Heart left ventricle (tissue), 16 donors: ENCODE measurements around the gene LARP1. TPM values are rescaled to one million over a fixed set of nuclear protein-coding genes. Genes with fewer than 3 reads are reported as not detected.

Experiments
- ATAC-seq, 4 donors: fragments of 200-7000 bp; cut with Tn5 transposase; one replicate each; pipeline ENCODE4 v1.9.1; 2020 to 2022; ENCODE audit warnings: moderate library complexity in 4 of 4, mild to moderate bottlenecking in 3 of 4, moderate number of reproducible peaks in 1 of 4
- DNase-seq, 5 donors: peaks; one replicate each; pipeline ENCODE4 v3.0.0-alpha.2; 2020
- H3K27ac ChIP-seq, 12 donors: fragments of 200-600 bp; sonication (generic) in 4 of 12; one replicate each; pipeline versions ENCODE4 v1.5.0 to v1.8.0; 2016 to 2022; ENCODE audit warnings: mild to moderate bottlenecking in 2 of 12
- H3K27me3 ChIP-seq, 9 donors: fragments of 200-600 bp; sonication (generic) in 2 of 9; one replicate each; pipeline versions ENCODE4 v1.5.1 to v1.8.0; 2016 to 2022; ENCODE audit warnings: mild to moderate bottlenecking in 3 of 9
- H3K36me3 ChIP-seq, 9 donors: fragments of 200-600 bp; sonication (generic) in 2 of 9; one replicate each; pipeline versions ENCODE4 v1.5.0 to v1.8.0; 2018 to 2022; ENCODE audit warnings: mild to moderate bottlenecking in 2 of 9
- H3K4me1 ChIP-seq, 12 donors: fragments of 200-600 bp; sonication (generic) in 4 of 12; one replicate each; pipeline versions ENCODE4 v1.5.0 to v1.8.0; 2016 to 2022; ENCODE audit warnings: mild to moderate bottlenecking in 3 of 12
- H3K4me3 ChIP-seq, 12 donors: fragments of 200-600 bp; sonication (generic) in 4 of 12; one replicate each; pipeline versions ENCODE4 v1.5.0 to v1.8.0; 2017 to 2022; ENCODE audit warnings: mild to moderate bottlenecking in 9 of 12, moderate library complexity in 4 of 12
- H3K9me3 ChIP-seq, 12 donors: fragments of 200-600 bp; sonication (generic) in 4 of 12; one replicate each; pipeline versions ENCODE4 v1.5.0 to v1.8.0; 2016 to 2022; ENCODE audit warnings: mild to moderate bottlenecking in 1 of 12
- POLR2A ChIP-seq, 2 donors: fragments of 450-650 bp; IDR thresholded peaks; one replicate each; pipeline ENCODE4 v1.6.1; 2017; ENCODE audit warnings: antibody characterized with exemption in 2 of 2, mild to moderate bottlenecking in 2 of 2, moderate library complexity in 2 of 2
- WGBS, 4 donors: extraction: QIAGEN DNeasy Blood & Tissue Kit in 2 of 4; methylation state at CpG; one replicate each; pipeline versions ENCODE4 v1.1.5 to v1.1.7; 2013 to 2018; 5-methylcytosine and 5-hydroxymethylcytosine counted together
- intact Hi-C, 10 donors: fragments of 100-400 bp; cut with DNase I; formaldehyde crosslinking; loops; one replicate each; pipeline versions ENCODE4 v1.11.1 to v1.14.2; 2022
- polyA plus RNA-seq, 2 donors: library from polyadenylated mRNA; stranded (reverse); fragments of 200-250 nt; gene quantifications; one replicate each; pipeline ENCODE4 v1.2.3, GENCODE V29; 2013
- total RNA-seq, 9 donors: library from RNA; depleted of rRNA in 2 of 9; stranded (reverse); fragments of >200 nt in 2 of 9; fragmentation: NEBNext Ultra II Directional in 3 of 9; extraction: Animal tissue kit (Norgen Biotek cat#: 25700) in 3 of 9; gene quantifications; one replicate each; pipeline versions ENCODE4 v1.1.0 to v1.2.4, GENCODE V29; 2016 to 2023
- TF ChIP-seq, protein P1 (sequence below), 12 donors: fragments of 200-600 bp; sonication (generic) in 4 of 12; IDR thresholded peaks; one replicate each; pipeline versions ENCODE4 v1.5.0 to v1.8.0; 2018 to 2022; ENCODE audit warnings: antibody characterized with exemption in 12 of 12, mild to moderate bottlenecking in 5 of 12
- donor health status: ischemic (EF 13 %, LVEDD 7.1; RV severe dilation, severe dysfunction).
- donor health status: healthy with polysubstance abuse.
- donor health status: DM: no; HTN: yes; CAD: no.
- donor health status: DM: no; HTN: no; CAD: no.
- donor health status: ischemic (EF 25% LVEDD 6.9; RV normal size, moderate dysfunction).
- donor health status: ischemic (EF 25% LVEDD 5.7; RV mildly dilated, moderate dysfunction).
- donor health status: healthy.
- donor health status: DM: yes; HTN: yes; CAD: no.
- donor health status: ischemic (EF 35%, LVEDD 5.7; RV mildly dilated, moderate dysfunction).
- donor health status: nonischemic (EF 11% LVEDD 7.7; RV severe dilation, severe dysfunction).
- donor health status: DM: yes; HTN: yes; CAD: no.
- donor health status: PGD.
- donor health status: ischemic (EF 29% LVEDD 5.4; RV normal size, mild dysfunction).
- donor health status: nonischemic (EF 23%, LVEDD 6.1; RV moderate dilation, normal function).

LARP1 gene
- total and polyA plus RNA-seq, 11 donors: 36.5 to 189 (median 164) TPM

DNA sequence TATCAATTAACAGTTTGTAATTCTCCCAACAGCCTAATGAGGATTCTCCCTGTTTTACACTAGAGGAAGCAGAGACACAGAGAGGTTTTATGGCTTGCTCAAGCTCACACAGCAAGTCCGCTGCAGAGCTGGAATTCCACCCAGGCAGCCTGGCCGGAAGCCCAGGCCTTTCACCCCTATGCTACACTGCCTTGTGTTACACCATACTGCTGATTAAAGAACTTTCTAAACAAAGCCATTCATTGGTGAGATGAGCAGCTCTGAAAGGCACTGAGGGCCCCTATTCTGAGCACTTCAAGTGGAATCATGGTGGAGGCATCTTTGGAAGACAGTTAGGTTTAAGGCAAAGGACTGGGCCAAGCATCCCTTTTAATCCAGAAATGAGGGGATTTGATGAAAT is 14.7 kb upstream of the LARP1 start:
- DNase-seq: peak; percentile 43 to 79 (median 68)
- intact Hi-C loops: loop anchor here in 1 of 10 donors (10.0 kb wide), 1 partner anchor 56 kb away; no protein-coding TSS in a partner anchor
- 49 to 59% (median 54%) methylated on average over 2 of the region's 2 CpGs for WGBS, 4 donors

DNA sequence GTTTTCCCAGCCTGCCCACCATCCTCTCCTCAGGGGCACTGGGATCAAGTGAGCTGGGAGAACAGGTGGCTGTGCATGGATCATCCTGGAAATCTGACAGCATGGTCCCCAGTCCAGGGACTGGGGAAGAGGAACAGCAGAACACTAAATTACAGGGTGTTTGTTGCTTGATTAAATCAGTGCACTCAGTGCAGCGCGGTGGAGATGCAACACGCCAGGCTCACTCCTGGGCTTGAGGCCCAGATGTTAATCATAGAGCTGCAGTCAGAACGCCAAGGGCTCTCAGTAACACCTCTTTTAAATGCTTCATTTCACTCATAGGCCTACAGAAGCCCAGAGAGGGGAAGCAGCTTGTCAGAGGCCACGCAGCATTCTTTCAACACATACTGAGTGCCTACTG is 14.2 kb upstream of the LARP1 start:
- Histone ChIP-seq H3K9me3 (no peaks in the 10 kb centered on the region), H3K4me3 (no peak overlapping the region), H3K36me3 (no peaks in the 10 kb centered on the region), H3K27me3 (no peaks in the 10 kb centered on the region), H3K4me1 (peaks cover 0 to 15% (median 10%) of the 10 kb centered on the region in 12 donors), H3K27ac (peak overlapping the region in 9 of 12 donors; percentile 9 to 68 (median 30))
- intact Hi-C loops: loop anchor here in 1 of 10 donors (10.0 kb wide), 1 partner anchor 56 kb away; no protein-coding TSS in a partner anchor
- no peak for DNase-seq
- peak; percentile 35 to 81 (median 54) for ATAC-seq
- no peak for TF ChIP-seq POLR2A (IDR thresholded peaks at IDR 0.05)
- TF ChIP-seq, protein P1, sequence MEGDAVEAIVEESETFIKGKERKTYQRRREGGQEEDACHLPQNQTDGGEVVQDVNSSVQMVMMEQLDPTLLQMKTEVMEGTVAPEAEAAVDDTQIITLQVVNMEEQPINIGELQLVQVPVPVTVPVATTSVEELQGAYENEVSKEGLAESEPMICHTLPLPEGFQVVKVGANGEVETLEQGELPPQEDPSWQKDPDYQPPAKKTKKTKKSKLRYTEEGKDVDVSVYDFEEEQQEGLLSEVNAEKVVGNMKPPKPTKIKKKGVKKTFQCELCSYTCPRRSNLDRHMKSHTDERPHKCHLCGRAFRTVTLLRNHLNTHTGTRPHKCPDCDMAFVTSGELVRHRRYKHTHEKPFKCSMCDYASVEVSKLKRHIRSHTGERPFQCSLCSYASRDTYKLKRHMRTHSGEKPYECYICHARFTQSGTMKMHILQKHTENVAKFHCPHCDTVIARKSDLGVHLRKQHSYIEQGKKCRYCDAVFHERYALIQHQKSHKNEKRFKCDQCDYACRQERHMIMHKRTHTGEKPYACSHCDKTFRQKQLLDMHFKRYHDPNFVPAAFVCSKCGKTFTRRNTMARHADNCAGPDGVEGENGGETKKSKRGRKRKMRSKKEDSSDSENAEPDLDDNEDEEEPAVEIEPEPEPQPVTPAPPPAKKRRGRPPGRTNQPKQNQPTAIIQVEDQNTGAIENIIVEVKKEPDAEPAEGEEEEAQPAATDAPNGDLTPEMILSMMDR (IDR thresholded peaks at IDR 0.05): no peak
- WGBS, 4 donors: 33 to 62% (median 43%) methylated on average over 5 of the region's 5 CpGs

More for the DNA sequence above, 14.7 kb upstream of the LARP1 start:
- peak; percentile 52 to 93 (median 90) for ATAC-seq
- TF ChIP-seq, protein P1 (IDR thresholded peaks at IDR 0.05): no peak
- TF ChIP-seq POLR2A (IDR thresholded peaks at IDR 0.05): no peak
- H3K27me3 ChIP-seq: no peaks in the 10 kb centered on the region
- no peaks in the 10 kb centered on the region for H3K9me3 ChIP-seq
- no peak overlapping the region for H3K4me3 ChIP-seq
- no peaks in the 10 kb centered on the region for H3K36me3 ChIP-seq
- H3K27ac ChIP-seq: peak overlapping the region in 7 of 12 donors; percentile 9 to 68 (median 41)
- peaks cover 0 to 15% (median 10%) of the 10 kb centered on the region in 12 donors for H3K4me1 ChIP-seq

DNA sequence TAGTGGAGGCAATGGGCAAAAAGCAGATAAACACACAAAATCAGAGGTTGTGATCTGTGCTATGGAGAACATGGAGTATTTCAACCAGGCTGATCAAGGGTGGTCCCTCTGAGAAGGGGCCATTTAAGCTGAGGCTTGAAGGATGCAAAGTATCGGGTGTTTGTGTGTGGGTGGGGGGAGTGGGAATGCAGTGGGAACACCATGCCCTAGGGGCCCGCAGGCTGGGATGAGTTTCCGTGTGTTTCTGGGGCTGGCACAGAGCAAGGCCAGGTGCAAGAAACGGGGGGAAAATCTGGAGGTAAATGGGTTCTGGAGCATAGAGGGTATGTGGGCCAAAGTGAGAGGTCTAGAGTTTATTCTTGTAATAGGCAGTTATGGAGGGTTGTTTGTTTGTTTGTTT is 13.8 kb upstream of the LARP1 start:
- H3K9me3 ChIP-seq: no peaks in the 10 kb centered on the region
- ATAC-seq (no peak), DNase-seq (no peak)
- 84 to 95% (median 89%) methylated on average over 4 of the region's 4 CpGs for WGBS, 4 donors
- H3K36me3 ChIP-seq: no peaks in the 10 kb centered on the region
- H3K27me3 ChIP-seq: no peaks in the 10 kb centered on the region
- H3K27ac ChIP-seq: peak overlapping the region in 8 of 12 donors; percentile 13 to 68 (median 36)
- H3K4me3 ChIP-seq: no peak overlapping the region
- peaks cover 0 to 15% (median 10%) of the 10 kb centered on the region in 12 donors for H3K4me1 ChIP-seq
- intact Hi-C loops: loop anchor here in 1 of 10 donors (10.0 kb wide), 1 partner anchor 57 kb away; no protein-coding TSS in a partner anchor
- TF ChIP-seq, protein P1 (IDR thresholded peaks at IDR 0.05): no peak
- no peak for TF ChIP-seq POLR2A (IDR thresholded peaks at IDR 0.05)

DNA sequence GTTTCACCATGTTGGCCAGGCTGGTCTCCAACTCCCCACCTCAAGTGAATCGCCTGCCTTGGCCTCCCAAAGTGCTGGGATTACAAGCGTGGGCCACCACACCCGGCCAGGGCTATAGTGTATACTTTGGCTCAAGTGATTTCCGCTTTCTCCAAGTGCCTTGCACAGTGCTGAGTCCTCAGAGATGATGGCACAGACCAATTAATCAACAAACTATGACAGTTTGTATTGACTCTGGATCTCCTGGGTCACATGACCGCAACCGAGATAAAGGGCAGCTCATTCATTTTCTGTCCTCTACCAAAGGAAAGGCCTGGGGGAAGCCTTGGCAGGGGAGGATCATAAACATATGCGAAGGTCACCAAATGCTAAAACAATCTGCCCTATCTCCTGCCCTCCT is 11.4 kb upstream of the LARP1 start:
- ATAC-seq: no peak
- DNase-seq: no peak
- WGBS, 4 donors: 88 to 93% (median 91%) methylated on average over 7 of the region's 7 CpGs
- no peak for TF ChIP-seq POLR2A (IDR thresholded peaks at IDR 0.05)
- TF ChIP-seq, protein P1 (IDR thresholded peaks at IDR 0.05): no peak
- no peak overlapping the region for H3K4me3 ChIP-seq
- H3K9me3 ChIP-seq: no peaks in the 10 kb centered on the region
- no peak overlapping the region for H3K27ac ChIP-seq
- no peaks in the 10 kb centered on the region for H3K36me3 ChIP-seq
- H3K4me1 ChIP-seq: peaks cover 0 to 21% (median 10%) of the 10 kb centered on the region in 12 donors
- intact Hi-C loops: loop anchor here in 1 of 10 donors (10.0 kb wide), 1 partner anchor 59 kb away; no protein-coding TSS in a partner anchor
- no peaks in the 10 kb centered on the region for H3K27me3 ChIP-seq
